Right atrium auricular region (tissue), 2 donors: ENCODE results near the gene TBATA. TPM values are rescaled to one million over a fixed set of nuclear protein-coding genes. Genes with fewer than 3 reads are reported as not detected.

Source experiments
- DNase-seq: peaks from one replicate; pipeline ENCODE4 v3.0.0-alpha.2; 2019; ENCODE audit warnings: low spot score
- H3K27ac ChIP-seq, 2 donors: fragments of 200-600 bp; sonication (generic); 1 replicate in 1 of 2; 2 replicates in 1 of 2; pipeline ENCODE4 v1.5.1; 2016 to 2019
- H3K27me3 ChIP-seq, 2 donors: fragments of 200-600 bp; sonication (generic); one replicate each; pipeline versions ENCODE4 v1.5.1 to v1.6.0; 2017 to 2019
- H3K36me3 ChIP-seq: fragments of 200-600 bp; sonication (generic); one replicate; pipeline ENCODE4 v1.5.1; 2016
- H3K4me1 ChIP-seq, 2 donors: fragments of 200-600 bp; sonication (generic); one replicate each; pipeline versions ENCODE4 v1.5.1 to v1.6.0; 2017 to 2019
- H3K4me3 ChIP-seq, 2 donors: fragments of 200-600 bp; sonication (generic); 1 replicate in 1 of 2; 2 replicates in 1 of 2; pipeline ENCODE4 v1.5.1; 2017 to 2019; ENCODE audit warnings: mild to moderate bottlenecking in 1 of 2, moderate library complexity in 1 of 2
- H3K9me3 ChIP-seq, 2 donors: fragments of 200-600 bp; sonication (generic); one replicate each; pipeline ENCODE4 v1.5.1; 2019
- CTCF ChIP-seq, 2 donors: fragments of 200-600 bp; sonication (generic); IDR thresholded peaks; one replicate each; pipeline ENCODE4 v1.5.1; 2019; ENCODE audit warnings: antibody characterized with exemption in 2 of 2
- total RNA-seq, 2 donors: library from RNA; depleted of rRNA; stranded (reverse); fragments of >200 nt; gene quantifications; one replicate each; pipeline ENCODE4 v1.1.0, GENCODE V29; 2016

TBATA gene
- total RNA-seq, 2 donors from 2014 or later = not detected

GRCh38 chr10:70742537-70743429 is 42.4 kb downstream of the TBATA start:
- Histone ChIP-seq H3K4me3 (no peak overlapping the region), H3K36me3 (no peaks in the 10 kb centered on the region), H3K4me1 (peaks cover 0 to 38% of the 10 kb centered on the region in 2 donors), H3K27me3 (no peaks in the 10 kb centered on the region), H3K9me3 (no peaks in the 10 kb centered on the region), H3K27ac (peak overlapping the region in 1 of 2 donors; percentile 6)
- DNase-seq = no peak
- TF ChIP-seq CTCF (IDR thresholded peaks at IDR 0.05) = no peak

- no peaks in the 10 kb centered on the region for H3K36me3 ChIP-seq
- DNase-seq = no peak
- no peak overlapping the region for H3K4me3 ChIP-seq
- no peak for TF ChIP-seq CTCF (IDR thresholded peaks at IDR 0.05)
- no peaks in the 10 kb centered on the region for H3K27me3 ChIP-seq
- no peaks in the 10 kb centered on the region for H3K9me3 ChIP-seq
- peaks cover 0 to 21% of the 10 kb centered on the region in 2 donors for H3K4me1 ChIP-seq
- no peak overlapping the region for H3K27ac ChIP-seq
Measured at GRCh38 chr10:70740406-70741288, 44.5 kb downstream of the TBATA start.

GRCh38 chr10:70738761-70739121 is 46.4 kb downstream of the TBATA start:
- Histone ChIP-seq H3K27ac (no peak overlapping the region), H3K4me3 (no peak overlapping the region), H3K36me3 (no peaks in the 10 kb centered on the region), H3K4me1 (peaks cover 0 to 21% of the 10 kb centered on the region in 2 donors), H3K9me3 (no peaks in the 10 kb centered on the region), H3K27me3 (no peaks in the 10 kb centered on the region)
- DNase-seq = no peak
- no peak for TF ChIP-seq CTCF (IDR thresholded peaks at IDR 0.05)

- no peak for TF ChIP-seq CTCF (IDR thresholded peaks at IDR 0.05)
- peaks cover 0 to 15% of the 10 kb centered on the region in 2 donors for H3K4me1 ChIP-seq
- no peaks in the 10 kb centered on the region for H3K36me3 ChIP-seq
- no peak overlapping the region for H3K27ac ChIP-seq
- no peaks in the 10 kb centered on the region for H3K27me3 ChIP-seq
- no peak overlapping the region for H3K4me3 ChIP-seq
- no peaks in the 10 kb centered on the region for H3K9me3 ChIP-seq
- DNase-seq = no peak
Measured at GRCh38 chr10:70738006-70738760, 47.0 kb downstream of the TBATA start.

GRCh38 chr10:70737250-70737649 is 47.9 kb downstream of the TBATA start:
- Histone ChIP-seq H3K4me1 (peaks cover 0 to 6% of the 10 kb centered on the region in 2 donors), H3K36me3 (no peaks in the 10 kb centered on the region), H3K27me3 (no peaks in the 10 kb centered on the region), H3K9me3 (no peaks in the 10 kb centered on the region), H3K4me3 (no peak overlapping the region), H3K27ac (no peak overlapping the region)
- no peak for TF ChIP-seq CTCF (IDR thresholded peaks at IDR 0.05)
- DNase-seq = no peak
